Breast epithelium (tissue), 3 donors: ENCODE data around the gene CASQ2.

Experiments used
- CTCF ChIP-seq, 3 donors: fragments of 450-650 bp; IDR thresholded peaks; one replicate each; pipeline ENCODE4 v1.5.1; 2016 to 2017; ENCODE audit warnings: antibody characterized with exemption in 3 of 3, mild to moderate bottlenecking in 3 of 3, moderate library complexity in 3 of 3
- POLR2A ChIP-seq: fragments of 450-650 bp; IDR thresholded peaks from one replicate; pipeline ENCODE4 v1.6.1; 2016; ENCODE audit warnings: antibody characterized with exemption, mild to moderate bottlenecking, moderate library complexity
- POLR2AphosphoS5 ChIP-seq, 3 donors: sonication (generic); formaldehyde crosslinking; IDR thresholded peaks; one replicate each; pipeline ENCODE4 v1.6.1; 2017; ENCODE audit warnings: antibody characterized with exemption in 3 of 3

- no peak for TF ChIP-seq POLR2AphosphoS5 (IDR thresholded peaks at IDR 0.05)
- TF ChIP-seq CTCF (IDR thresholded peaks at IDR 0.05) = no peak
- no peak for TF ChIP-seq POLR2A
Measured at GRCh38 chr1:115726161-115726560, 42.4 kb downstream of the CASQ2 start.
